HS-5 (cell line): ENCODE measurements around the gene ANGPTL7.
"Not testable (repeated sequence)": the region's sequence is repeated elsewhere in the genome, so short reads cannot be mapped to it uniquely, and the experiment has no call there.

Experiments
- DNase-seq: peaks from one replicate; pipeline ENCODE4 v3.0.0-alpha.2; 2012; ENCODE audit warnings: low read depth

Gene ANGPTL7

GRCh38 chr1:11188858-11189451, at the start of gene ANGPTL7:
ANGPTL7 (plus strand) TSS chr1:11189355; CDS start chr1:11189580, 225 bp downstream.
- DNase-seq = no peak

- DNase-seq = no peak
Measured at GRCh38 chr1:11142618-11143391, 46.4 kb upstream of the ANGPTL7 start.

GRCh38 chr1:11143401-11143800, 45.8 kb upstream of the ANGPTL7 start:
- no peak for DNase-seq

- no peak for DNase-seq
Measured at GRCh38 chr1:11143907-11144306, 45.2 kb upstream of the ANGPTL7 start.

GRCh38 chr1:11144570-11145256, 44.4 kb upstream of the ANGPTL7 start:
- DNase-seq = no peak

- DNase-seq = no peak
Measured at GRCh38 chr1:11145741-11146140, 43.4 kb upstream of the ANGPTL7 start.

- DNase-seq = no peak
Measured at GRCh38 chr1:11147197-11147770, 41.9 kb upstream of the ANGPTL7 start.

- DNase-seq = no peak
Measured at GRCh38 chr1:11150326-11150725, 38.8 kb upstream of the ANGPTL7 start.

- DNase-seq = no peak
Measured at GRCh38 chr1:11151114-11151513, 38.0 kb upstream of the ANGPTL7 start.

GRCh38 chr1:11151826-11152612, 37.1 kb upstream of the ANGPTL7 start:
- DNase-seq = no peak

- no peak for DNase-seq
Measured at GRCh38 chr1:11152755-11153154, 36.4 kb upstream of the ANGPTL7 start.

- DNase-seq = no peak
Measured at GRCh38 chr1:11153184-11153583, 36.0 kb upstream of the ANGPTL7 start.

GRCh38 chr1:11156441-11156840, 32.7 kb upstream of the ANGPTL7 start:
- no peak for DNase-seq

GRCh38 chr1:11156963-11157362, 32.2 kb upstream of the ANGPTL7 start:
- no peak for DNase-seq

GRCh38 chr1:11157394-11157793, 31.8 kb upstream of the ANGPTL7 start:
- no peak for DNase-seq

GRCh38 chr1:11157867-11158266, 31.3 kb upstream of the ANGPTL7 start:
- DNase-seq = peak; percentile 59

GRCh38 chr1:11158291-11158690, 30.9 kb upstream of the ANGPTL7 start:
- DNase-seq = no peak

- peak; percentile 93 for DNase-seq
Measured at GRCh38 chr1:11158720-11159321, 30.3 kb upstream of the ANGPTL7 start.

GRCh38 chr1:11162752-11163151, 26.4 kb upstream of the ANGPTL7 start:
- not testable (repeated sequence) for DNase-seq

- not testable (repeated sequence) for DNase-seq
Measured at GRCh38 chr1:11166744-11167143, 22.4 kb upstream of the ANGPTL7 start.

- no peak for DNase-seq
Measured at GRCh38 chr1:11168731-11169130, 20.4 kb upstream of the ANGPTL7 start.

- DNase-seq = no peak
Measured at GRCh38 chr1:11169202-11169601, 20.0 kb upstream of the ANGPTL7 start.
